Measurements from ENCODE around the gene FILIP1.

The FILIP1 gene

GRCh38 chr6:75493400-75494064, at the start of gene FILIP1:
TSS of gene FILIP1 (minus strand) at chr6:75493800. CDS start at chr6:75414972, 78,828 bp downstream.
- no peak for DNase-seq

GRCh38 chr6:75543311-75543710, 49.7 kb upstream of the FILIP1 start:
- DNase-seq: no peak

GRCh38 chr6:75539136-75539535, 45.5 kb upstream of the FILIP1 start:
- no peak for DNase-seq

- DNase-seq: no peak
These were observed 38.9 kb upstream of the FILIP1 start for GRCh38 chr6:75532521-75532920.

GRCh38 chr6:75531174-75531573, 37.6 kb upstream of the FILIP1 start:
- no peak for DNase-seq

- DNase-seq: no peak
These were observed 37.1 kb upstream of the FILIP1 start for GRCh38 chr6:75530696-75531095.

- no peak for DNase-seq
These were observed 34.8 kb upstream of the FILIP1 start for GRCh38 chr6:75528423-75528822.

GRCh38 chr6:75526502-75527127, 33.0 kb upstream of the FILIP1 start:
- peak; percentile 45 to 65 for DNase-seq

- DNase-seq: no peak
These were observed 32.1 kb upstream of the FILIP1 start for GRCh38 chr6:75525682-75526081.

GRCh38 chr6:75524322-75524972, 30.8 kb upstream of the FILIP1 start:
- no peak for DNase-seq

GRCh38 chr6:75516757-75517156, 23.2 kb upstream of the FILIP1 start:
- no peak for DNase-seq

- no peak for DNase-seq
These were observed 19.0 kb upstream of the FILIP1 start for GRCh38 chr6:75512591-75512990.

- no peak for DNase-seq
These were observed 11.8 kb upstream of the FILIP1 start for GRCh38 chr6:75505424-75505823.

GRCh38 chr6:75504465-75505222, 11.0 kb upstream of the FILIP1 start:
- no peak for DNase-seq

GRCh38 chr6:75503291-75503690, 9.7 kb upstream of the FILIP1 start:
- DNase-seq: no peak

GRCh38 chr6:75502884-75503283, 9.3 kb upstream of the FILIP1 start:
- DNase-seq: no peak

- DNase-seq: no peak
These were observed 8.2 kb upstream of the FILIP1 start for GRCh38 chr6:75501756-75502155.

GRCh38 chr6:75499640-75500039, 6.0 kb upstream of the FILIP1 start:
- DNase-seq: no peak

GRCh38 chr6:75498862-75499261, 5.3 kb upstream of the FILIP1 start:
- no peak for DNase-seq

- DNase-seq: no peak
These were observed 4.4 kb upstream of the FILIP1 start for GRCh38 chr6:75497994-75498393.

- DNase-seq: no peak
These were observed 1.4 kb upstream of the FILIP1 start for GRCh38 chr6:75495011-75495410.

- no peak for DNase-seq
These were observed 690 bp upstream of the FILIP1 start for GRCh38 chr6:75494290-75494689.

GRCh38 chr6:75492386-75493153, 1.0 kb downstream of the FILIP1 start:
- no peak for DNase-seq

All from activated CD4-positive, alpha-beta T cell treated with anti-CD3 and anti-CD28 coated beads, Interleukin-2, amount 50 U/mL, for 48 hours (primary cell).